Activated CD8-positive, alpha-beta memory T cell treated with anti-CD3 and anti-CD28 coated beads for 1 hour (primary cell): ENCODE data around the gene LIFR.
"Not testable (repeated sequence)": the region's sequence is repeated elsewhere in the genome, so short reads cannot be mapped to it uniquely, and the experiment has no call there.

Experiments used
- DNase-seq, 2 donors: peaks; one replicate each; pipeline ENCODE4 v3.0.0-alpha.2; 2020; ENCODE audit warnings: low read depth in 1 of 2; ENCODE audit errors: extremely low read depth in 1 of 2

LIFR gene

DNA sequence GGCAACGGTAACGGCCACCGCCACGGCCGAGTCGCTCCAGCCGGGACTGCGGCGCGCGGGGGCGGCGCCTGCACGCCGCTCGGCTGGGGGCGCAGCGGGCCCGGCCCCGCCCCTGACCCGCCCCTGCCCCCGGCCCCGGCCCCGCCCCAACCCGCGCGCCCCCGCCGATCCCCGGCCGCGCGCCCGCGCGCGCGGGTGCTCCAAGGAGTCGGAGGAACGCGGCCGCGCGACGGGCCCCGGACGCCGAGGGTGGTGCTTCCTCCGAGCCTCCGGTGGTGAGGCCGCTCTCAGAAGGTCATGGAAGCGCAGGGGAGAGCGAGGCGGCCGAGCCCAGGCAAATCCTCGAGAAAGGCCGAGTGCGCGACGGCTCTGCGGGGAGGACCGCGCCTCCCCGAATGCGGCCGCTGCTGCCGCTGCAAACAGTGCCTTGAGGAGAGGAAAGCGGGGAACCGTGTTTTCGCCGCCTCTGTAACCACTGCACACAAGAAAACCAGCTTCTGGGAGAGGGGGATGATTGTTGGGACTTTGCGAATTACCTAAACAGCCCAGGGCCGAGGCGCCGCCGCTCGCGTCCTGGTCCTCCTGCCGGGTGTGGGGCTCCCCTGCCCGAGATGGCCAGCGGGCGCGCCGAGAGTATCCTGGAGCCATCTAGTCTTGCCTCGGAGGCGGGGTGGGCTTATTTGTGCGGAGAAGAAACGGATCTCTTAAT, at the start of gene LIFR:
Gene LIFR, minus strand, starts transcription at position 48 of the 709 bp plus-strand sequence. CDS start 25,999 bp downstream, outside the sequence.
- no peak for DNase-seq

DNA sequence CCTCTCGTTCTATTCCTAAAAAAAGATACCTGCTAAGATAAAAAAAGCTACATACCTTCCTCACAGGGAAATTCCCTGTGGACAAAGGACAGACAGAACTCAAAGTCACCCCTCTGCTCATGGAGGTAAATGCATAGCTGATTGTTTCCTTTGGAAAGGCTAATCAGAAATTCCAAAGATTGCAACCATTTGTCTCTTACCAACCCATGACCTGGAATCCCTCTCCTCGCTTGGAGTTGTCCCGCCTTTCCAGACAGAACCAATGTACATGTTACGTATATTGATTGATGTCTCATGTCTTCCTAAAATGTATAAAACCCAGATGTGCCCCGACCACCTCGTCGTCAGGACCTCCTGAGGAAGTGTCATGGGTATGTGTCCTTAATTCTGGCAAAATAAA, 49.2 kb upstream of the LIFR start:
- no peak for DNase-seq

DNA sequence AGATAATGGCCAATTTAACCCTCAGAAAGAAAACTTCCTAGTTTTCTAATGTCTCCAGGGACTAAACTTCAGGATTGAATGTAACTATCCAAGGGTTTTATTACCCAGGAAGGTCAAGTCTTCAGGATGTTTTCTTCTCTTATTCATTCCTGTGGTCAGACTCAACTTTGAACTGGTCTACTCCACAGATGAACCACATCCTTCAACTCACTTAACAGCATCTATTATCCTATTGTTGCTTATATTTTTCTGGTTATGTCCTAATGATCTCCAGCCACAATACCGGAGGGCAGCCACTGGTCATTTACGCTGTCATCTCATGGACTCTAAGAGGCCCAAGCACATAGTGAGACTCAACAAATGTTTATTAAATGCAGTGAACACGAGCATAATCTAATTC, 47.2 kb upstream of the LIFR start:
- no peak for DNase-seq

- DNase-seq = no peak
Observed at GRCh38 chr5:38602641-38603040, 46.2 kb upstream of the LIFR start.

GRCh38 chr5:38601863-38602298, 45.4 kb upstream of the LIFR start:
- DNase-seq = no peak

DNA sequence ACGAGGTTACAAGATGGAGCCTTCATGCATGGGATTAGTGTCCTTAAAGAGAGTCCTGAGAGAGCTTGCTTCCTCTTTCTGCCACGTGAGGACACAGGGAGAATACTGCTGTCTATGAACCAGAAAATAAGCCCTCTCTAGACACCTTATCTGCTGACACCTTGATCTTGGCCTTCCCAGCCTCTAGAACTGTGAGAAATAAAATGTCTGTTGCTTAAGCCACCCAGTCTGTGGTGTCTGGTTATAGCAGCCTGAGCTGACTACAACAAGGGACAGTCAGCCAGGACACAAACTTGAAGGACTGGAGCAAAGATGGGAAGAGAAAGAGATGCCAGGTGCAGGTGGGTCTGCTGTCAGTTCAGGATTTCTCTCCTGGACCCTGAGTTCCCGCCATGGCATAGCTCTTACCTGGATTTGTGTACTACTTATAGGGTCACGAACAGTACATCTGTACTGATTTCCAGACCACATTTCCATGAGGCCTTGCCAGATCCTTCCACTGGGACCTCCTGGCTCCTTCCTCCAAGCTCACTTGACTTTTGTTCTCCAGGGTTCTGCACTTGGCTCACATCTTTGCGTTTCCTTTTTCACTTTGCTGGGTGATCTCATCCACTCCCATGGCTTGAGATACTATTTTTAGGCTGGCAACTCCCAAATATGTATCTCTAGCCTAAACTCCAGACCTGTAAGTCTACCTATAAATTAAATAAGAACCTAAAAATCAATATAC, 44.9 kb upstream of the LIFR start:
- DNase-seq = no peak

GRCh38 chr5:38600329-38601045, 44.0 kb upstream of the LIFR start:
- no peak for DNase-seq

- DNase-seq = not testable (repeated sequence)
Observed at GRCh38 chr5:38599751-38600150, 43.3 kb upstream of the LIFR start.

DNA sequence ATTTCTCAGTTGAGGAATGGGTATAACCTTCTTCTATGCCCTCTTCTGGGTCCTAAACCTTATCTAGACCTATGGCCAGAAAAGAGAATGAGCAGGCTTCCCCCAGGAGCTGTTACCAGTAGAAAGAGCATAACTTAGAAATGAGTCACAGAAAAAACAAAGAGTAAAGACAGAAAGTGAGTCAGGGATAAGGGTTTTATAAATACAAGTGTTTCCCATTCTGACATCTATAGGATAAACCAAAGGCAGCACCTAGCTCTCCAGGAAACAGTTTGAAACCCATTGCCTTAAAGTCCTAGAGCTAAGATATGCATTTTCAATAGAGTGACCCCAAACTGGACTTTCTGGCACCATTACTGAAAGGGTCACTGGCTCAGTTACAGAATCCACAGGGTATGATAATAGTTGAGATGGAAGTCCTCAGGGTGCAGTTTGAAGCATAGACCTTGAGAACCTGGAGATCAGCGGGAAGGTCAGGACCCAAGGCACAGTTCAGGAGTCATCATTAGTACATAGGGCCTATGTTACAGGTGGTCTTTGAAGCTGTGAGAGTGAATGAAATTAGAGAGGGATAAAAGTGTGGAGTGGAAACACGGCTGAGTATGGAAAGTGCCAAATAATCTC, 42.7 kb upstream of the LIFR start:
- DNase-seq = no peak

- no peak for DNase-seq
Observed at GRCh38 chr5:38598296-38598993, 42.0 kb upstream of the LIFR start.

DNA sequence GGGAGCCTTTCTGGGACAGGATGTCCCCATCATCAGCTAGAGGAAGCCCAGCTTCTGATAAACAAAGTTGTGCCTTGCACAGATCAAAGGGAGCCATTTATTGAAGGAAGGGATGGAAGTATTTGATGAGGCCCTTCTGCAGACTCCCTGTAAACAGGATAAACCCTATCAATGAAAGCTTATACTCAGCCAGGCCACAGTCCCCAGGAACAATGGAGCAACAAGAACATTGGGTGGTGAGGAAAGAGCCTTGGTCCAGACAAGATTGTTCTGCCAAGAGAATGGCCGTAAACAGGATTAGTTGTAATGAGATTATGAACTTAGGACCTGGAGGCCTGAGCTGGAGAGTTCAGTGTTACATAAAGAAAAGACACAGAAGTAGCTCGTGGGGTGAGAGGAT, 40.5 kb upstream of the LIFR start:
- DNase-seq = no peak

DNA sequence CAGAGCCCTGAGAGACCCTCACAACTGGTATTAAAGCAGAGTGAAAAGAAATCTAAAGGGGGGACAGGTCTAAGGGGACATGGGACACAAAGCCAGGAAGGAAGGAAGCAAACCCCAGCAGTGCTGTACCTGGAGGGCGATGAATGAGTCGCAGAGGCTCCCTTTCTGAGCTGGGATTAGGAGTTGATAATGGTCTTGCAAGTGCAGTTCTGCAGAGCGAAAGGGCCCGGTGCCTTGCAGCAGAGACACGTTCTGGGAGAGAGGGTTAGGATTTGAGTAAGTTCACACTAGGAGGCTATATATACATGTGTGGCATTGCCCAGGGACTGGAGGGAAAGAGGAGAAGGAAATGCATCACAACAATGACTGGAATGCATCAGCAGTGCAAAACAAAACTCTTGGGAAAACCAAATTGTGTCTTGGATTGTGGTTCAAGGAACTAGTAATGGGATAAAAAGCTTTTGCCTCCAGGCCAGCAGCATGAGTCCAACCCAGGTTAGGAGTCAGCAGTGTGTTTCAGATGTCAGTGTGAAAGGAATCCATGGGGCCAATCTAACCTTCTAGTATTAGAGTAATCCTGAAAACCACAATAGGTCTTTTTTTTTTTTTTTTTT, 38.8 kb upstream of the LIFR start:
- no peak for DNase-seq

DNA sequence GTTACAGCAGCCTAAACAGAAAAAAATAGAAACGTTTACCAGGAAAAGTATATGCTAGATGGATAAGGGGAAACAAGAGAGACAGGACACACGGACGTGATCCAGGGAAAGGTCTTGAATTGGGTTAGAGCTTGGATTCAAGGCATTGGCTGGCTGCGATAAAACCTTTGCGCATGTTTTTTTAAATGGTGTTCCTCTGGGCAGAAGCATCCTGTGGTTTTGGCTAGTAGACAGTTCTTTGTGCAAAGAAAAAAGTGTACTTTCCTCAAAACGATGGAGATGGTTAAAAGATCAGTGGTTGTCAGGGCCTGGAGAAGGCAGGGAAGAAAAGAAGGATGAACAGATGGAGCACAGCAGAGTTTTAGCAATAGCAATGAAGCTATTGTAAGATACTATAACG, 37.5 kb upstream of the LIFR start:
- no peak for DNase-seq

DNA sequence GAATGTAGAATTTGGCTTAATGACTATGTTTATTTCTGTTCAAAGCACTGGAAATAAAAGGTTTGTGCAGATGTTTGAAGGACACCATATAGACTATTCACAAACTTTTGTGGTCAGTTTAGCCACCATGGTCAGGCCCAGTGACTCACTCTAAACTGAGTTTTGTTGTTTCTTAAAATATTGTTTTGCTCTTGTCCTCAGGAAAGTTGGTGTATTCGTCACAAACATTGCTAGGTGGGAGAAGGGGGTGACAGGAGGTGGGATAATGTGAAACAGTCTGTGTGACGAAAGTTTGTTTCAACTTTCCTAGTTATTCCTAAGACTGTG, 35.0 kb upstream of the LIFR start:
- no peak for DNase-seq

- DNase-seq = no peak
Observed at GRCh38 chr5:38590838-38591522, 34.5 kb upstream of the LIFR start.

DNA sequence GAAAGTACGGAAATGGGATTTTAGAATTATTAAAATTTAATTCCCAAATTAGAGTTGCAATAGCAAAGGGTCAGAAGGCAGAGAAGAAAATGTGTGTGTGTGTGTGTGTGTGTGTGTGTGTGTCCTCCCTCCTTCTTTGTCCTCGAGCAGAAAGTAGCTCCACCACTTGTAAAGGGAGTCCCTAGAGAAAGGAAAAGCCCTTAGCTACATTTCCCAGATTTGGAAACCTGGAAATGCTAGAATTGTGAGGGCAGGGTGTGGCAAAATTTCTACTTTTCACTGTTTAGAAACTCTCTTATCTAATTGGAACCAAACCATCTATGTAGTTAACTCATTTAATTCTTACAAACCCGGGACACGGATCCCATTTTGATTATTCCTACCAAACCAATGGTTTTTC, 33.2 kb upstream of the LIFR start:
- no peak for DNase-seq

DNA sequence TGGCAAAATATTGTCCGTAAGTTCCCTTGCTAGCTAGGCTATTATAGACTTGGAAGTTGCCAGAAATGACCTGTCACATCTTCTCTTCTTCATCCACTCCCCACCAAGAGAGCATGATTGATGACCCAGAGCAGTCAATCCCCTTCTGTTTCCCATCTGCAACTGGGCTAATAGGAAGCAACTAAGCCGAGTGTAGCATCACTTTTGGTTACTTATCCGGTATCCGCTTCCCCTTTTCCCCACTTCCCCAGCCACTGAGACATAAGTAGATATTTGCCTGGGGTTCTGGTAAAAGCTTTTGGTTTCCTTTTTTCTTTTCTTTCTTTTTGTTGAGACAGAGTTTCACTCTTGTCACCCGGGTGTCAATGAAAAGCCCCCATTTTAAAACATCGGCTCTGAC, 29.4 kb upstream of the LIFR start:
- DNase-seq = no peak

DNA sequence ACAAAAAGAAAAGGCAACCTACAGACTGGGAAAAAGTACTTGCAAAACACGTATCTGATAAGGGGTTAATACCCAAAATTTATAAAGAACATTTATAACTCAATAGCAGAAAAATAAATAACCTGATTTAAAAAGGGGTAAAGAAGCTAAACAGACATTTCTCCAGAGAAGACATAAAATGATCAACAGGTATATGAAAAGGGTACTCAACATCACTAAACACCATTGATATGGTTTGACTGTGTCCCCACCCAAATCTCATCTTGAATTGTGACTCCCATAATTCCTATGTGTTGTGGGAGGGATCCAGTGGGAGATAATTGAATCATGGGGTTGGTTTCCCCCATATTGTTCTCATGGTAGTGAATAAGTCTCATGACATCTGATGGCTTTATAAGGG, 27.1 kb upstream of the LIFR start:
- no peak for DNase-seq

- no peak for DNase-seq
Observed at GRCh38 chr5:38582975-38583319, 26.5 kb upstream of the LIFR start.
